22Rv1 (cell line): Measurements from ENCODE around the gene GANAB.
"Not testable (repeated sequence)": the region's sequence is repeated elsewhere in the genome, so short reads cannot be mapped to it uniquely, and the experiment has no call there.

Experiments used
- H3K27ac ChIP-seq: fragments of 450-650 bp; 2 replicates; pipeline ENCODE4 v1.5.1; 2017
- ZFX ChIP-seq: fragments of 450-650 bp; IDR thresholded peaks from 2 replicates; pipeline ENCODE4 v1.6.1; 2017; ENCODE audit warnings: antibody characterized with exemption, borderline replicate concordance
- TF ChIP-seq, protein P1 (sequence below): fragments of 450-650 bp; IDR thresholded peaks from 2 replicates; pipeline ENCODE4 v1.5.1; 2017; ENCODE audit warnings: mild to moderate bottlenecking

GANAB gene

DNA sequence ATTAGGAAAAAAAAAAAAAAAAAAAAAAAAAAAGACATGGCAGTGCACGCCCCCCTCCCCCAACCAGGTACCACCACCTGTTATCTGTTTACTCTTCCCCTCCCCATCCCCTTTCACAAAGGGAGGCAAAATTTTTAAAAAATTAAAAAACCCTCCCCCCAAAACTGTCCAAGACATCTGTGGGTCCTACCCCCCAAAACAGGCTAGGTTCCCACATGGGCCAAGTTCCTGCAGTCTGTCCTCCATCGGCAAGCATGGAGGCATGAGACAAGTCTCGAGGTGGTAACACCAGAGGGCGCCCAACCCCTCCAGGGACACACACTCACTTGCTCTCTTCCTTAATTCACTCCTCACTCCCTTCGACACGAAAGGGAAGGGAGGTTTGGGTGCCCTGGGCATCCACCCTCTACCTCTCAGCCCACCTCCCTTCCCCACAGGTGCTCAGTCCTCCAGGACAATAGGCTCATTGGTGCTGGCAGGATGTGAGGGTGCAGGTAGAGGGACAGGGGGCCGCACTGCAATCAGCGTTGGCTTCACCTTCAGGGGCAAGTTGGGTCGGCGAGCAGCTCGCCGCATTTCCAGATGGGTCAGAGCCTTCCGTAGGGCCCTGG lies 52.9 kb downstream of the GANAB start:
- H3K27ac ChIP-seq: peak overlapping the region; percentile 93
- no peak for TF ChIP-seq ZFX
- TF ChIP-seq, protein P1, sequence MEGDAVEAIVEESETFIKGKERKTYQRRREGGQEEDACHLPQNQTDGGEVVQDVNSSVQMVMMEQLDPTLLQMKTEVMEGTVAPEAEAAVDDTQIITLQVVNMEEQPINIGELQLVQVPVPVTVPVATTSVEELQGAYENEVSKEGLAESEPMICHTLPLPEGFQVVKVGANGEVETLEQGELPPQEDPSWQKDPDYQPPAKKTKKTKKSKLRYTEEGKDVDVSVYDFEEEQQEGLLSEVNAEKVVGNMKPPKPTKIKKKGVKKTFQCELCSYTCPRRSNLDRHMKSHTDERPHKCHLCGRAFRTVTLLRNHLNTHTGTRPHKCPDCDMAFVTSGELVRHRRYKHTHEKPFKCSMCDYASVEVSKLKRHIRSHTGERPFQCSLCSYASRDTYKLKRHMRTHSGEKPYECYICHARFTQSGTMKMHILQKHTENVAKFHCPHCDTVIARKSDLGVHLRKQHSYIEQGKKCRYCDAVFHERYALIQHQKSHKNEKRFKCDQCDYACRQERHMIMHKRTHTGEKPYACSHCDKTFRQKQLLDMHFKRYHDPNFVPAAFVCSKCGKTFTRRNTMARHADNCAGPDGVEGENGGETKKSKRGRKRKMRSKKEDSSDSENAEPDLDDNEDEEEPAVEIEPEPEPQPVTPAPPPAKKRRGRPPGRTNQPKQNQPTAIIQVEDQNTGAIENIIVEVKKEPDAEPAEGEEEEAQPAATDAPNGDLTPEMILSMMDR: peak; percentile 83

DNA sequence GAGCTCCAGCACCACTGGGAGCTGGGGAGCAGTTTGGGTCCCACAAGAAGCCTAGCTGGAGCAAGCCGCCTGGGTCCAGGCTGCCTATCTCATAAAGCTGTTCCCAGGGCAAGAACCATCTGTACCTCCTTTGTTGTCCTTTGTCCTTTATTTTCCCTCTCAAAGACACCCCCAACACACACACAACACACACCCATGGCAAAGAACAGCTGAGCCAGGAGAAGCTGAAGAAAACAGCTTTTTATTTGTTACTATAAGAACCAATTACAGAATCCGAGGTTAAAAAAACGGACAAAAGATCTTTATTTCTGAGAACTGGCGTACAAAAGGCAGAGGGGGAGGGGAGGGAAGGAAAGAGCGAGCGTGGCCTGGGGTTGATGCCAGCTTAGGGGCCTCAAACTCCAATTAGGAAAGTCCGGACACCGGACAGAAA lies 53.4 kb downstream of the GANAB start:
- H3K27ac ChIP-seq: peak overlapping the region; percentile 93
- TF ChIP-seq, protein P1: no peak
- no peak for TF ChIP-seq ZFX

DNA sequence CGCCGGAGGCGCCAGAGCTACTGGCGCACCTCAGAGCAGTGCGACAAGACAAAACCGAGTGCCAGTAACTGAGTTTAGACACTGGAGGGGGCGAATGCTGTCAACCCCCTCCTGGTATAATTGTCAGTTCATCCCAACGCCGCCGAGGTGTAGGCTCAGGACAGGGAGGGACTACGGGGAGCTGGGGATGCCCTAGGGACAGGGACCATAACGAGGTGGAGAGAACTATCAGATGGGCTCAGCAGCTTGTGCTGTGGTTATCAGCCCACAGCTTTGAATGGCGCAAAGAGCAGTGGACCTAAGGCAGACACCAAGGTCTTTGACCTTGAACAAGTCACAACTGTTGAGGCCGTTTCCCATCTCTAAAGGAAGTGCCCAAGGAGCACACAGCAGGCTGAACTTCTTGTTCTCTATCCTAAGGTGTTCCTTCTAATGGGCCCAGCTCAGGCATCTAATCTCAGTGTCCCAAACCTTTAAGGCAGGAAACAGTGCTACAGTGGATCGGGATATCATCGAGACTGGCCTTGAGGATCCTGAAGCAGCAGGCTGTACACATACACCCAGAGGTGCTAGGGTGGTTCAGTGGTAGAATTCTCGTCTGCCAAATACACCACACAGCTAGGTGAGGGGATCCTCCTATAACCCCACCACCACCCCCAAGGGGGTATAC lies 54.1 kb downstream of the GANAB start:
- TF ChIP-seq, protein P1: 0 out of 2 replicates have a peak, but pooled peaks have one; percentile 7
- TF ChIP-seq ZFX: no peak
- H3K27ac ChIP-seq: peak overlapping the region; percentile 93

DNA sequence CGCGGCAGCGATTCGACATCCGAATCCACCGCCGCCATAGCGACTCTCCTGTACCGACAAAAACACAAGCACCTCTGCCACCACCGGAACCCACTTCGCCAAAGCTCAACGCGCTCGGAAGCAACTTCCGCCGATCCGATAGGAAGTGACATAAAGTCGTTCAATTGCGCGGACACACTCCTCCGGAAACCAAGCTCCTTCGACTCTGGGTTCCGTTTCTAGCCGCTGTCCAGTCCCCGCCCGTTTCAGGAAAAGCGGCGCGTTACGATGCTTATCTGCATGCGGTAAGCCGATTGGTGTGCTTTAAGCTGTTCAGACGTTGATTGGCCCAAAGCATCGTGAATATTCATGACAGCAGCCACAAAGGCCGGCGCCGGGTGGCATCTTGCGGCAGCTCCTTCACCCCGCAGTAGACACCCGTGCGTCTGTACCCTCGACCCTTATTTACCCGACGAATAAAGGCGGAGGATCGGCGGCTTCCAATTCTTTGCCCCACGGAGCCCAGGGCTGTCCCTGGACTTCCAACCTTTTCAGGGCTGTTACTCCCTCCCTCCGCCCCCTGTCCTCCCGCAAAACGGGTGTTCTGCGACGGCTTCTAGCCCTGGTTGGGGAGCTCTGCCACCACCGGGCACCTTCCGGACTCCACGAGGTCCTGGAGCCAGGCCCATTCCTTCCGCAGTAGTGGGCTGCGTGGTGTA lies 54.8 kb downstream of the GANAB start, which contains the start of gene TUT1:
Gene TUT1 (minus strand): TSS at position 76 of the 698 bp plus-strand sequence. CDS start 38 bp downstream, at position 38.
- peak within 1 kb of the TSS; percentile 93 for H3K27ac ChIP-seq
- TF ChIP-seq ZFX: no peak
- TF ChIP-seq, protein P1: no peak

GRCh38 chr11:62588966-62589637 lies 57.3 kb downstream of the GANAB start:
- peak overlapping the region; percentile 60; the same call in 1 of the 2 replicates for H3K27ac ChIP-seq
- TF ChIP-seq, protein P1: peak; percentile 48
- TF ChIP-seq ZFX: no peak

DNA sequence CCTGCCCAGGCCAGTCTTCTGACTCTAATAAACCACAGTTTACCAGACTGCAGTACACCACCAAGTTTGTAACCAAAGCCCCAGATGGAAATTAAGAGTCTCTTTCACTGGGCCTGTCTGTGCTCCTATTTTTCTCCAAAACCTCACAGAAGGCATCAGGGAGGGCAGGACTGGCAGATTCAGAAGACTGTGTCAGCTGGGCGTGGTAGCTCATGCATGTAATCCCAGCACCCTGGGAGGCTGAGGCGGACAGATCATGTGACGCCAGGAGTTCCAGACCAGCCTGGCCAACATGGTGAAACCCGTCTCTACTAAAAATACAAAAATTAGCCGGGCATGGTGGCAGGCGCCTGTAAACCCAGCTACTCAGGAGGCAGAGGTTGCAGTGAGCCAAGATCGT lies 61.1 kb downstream of the GANAB start:
- not testable (repeated sequence) for H3K27ac ChIP-seq

DNA sequence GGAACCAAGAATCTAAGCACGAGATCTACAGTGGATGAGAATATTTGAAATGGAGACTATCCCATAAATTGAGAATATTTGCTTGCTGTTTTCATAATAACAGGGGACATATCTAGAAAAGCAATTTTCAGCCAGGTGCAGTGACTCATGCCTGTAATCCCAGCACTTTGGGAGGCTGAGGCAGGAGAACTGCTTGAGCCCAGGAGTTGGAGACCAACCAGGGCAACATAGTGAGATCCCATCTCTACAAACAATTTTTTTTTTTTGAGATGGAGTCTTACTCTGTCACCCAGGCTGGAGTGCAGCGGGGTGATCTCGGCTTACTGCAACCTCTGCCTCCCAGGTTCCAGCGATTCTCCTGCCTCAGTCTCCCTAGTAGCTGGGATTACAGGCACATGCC lies 64.7 kb downstream of the GANAB start:
- H3K27ac ChIP-seq: not testable (repeated sequence)
